SK-N-SH treated with all-trans-retinoic acid at 6 μM for 48 hours (cell line): ENCODE data around the gene RABGGTB.

Experiments
- ARNTL ChIP-seq: fragments of 450-650 bp; formaldehyde crosslinking; IDR thresholded peaks from 2 replicates; pipeline ENCODE4 v1.5.0; 2020; ENCODE audit warnings: low read depth, mild to moderate bottlenecking, moderate library complexity, borderline replicate concordance
- CSDC2 ChIP-seq: fragments of 250-450 bp; sonication (Bioruptor Pico); IDR thresholded peaks from 2 replicates; pipeline ENCODE4 v1.5.0; 2020; ENCODE audit warnings: mild to moderate bottlenecking, moderate library complexity
- SNAI2 ChIP-seq: fragments of 250-450 bp; sonication (Bioruptor Pico); IDR thresholded peaks from 2 replicates; pipeline ENCODE4 v1.5.0; 2020; ENCODE audit warnings: mild to moderate bottlenecking, moderate library complexity
- TOX ChIP-seq: fragments of 250-450 bp; sonication (Bioruptor Pico); IDR thresholded peaks from 2 replicates; pipeline ENCODE4 v1.8.0; 2021; ENCODE audit warnings: mild to moderate bottlenecking, moderate library complexity, borderline replicate concordance
- ZFP3 ChIP-seq: fragments of 250-450 bp; sonication (Bioruptor Pico); IDR thresholded peaks from 2 replicates; pipeline ENCODE4 v1.5.0; 2020; ENCODE audit warnings: mild to moderate bottlenecking, moderate library complexity
- ZNF565 ChIP-seq: fragments of 450-650 bp; formaldehyde crosslinking; conservative IDR thresholded peaks from 2 replicates; pipeline ENCODE4 v1.5.0; 2020; ENCODE audit warnings: low read depth, mild to moderate bottlenecking, moderate library complexity
- ZNF70 ChIP-seq: fragments of 450-650 bp; formaldehyde crosslinking; IDR thresholded peaks from 2 replicates; pipeline ENCODE4 v1.5.0; 2020; ENCODE audit warnings: mild to moderate bottlenecking, moderate library complexity
- TF ChIP-seq, protein P1 (sequence below): fragments of 250-450 bp; sonication (Bioruptor Pico); IDR thresholded peaks from 2 replicates; pipeline ENCODE4 v1.8.0; 2020; ENCODE audit warnings: mild to moderate bottlenecking, moderate library complexity, borderline replicate concordance

GRCh38 chr1:75797606-75798216 is 11.7 kb downstream of the RABGGTB start:
- TF ChIP-seq ZFP3 (CRISPR knock-in tag) = no peak
- TF ChIP-seq ARNTL (CRISPR knock-in tag) = no peak
- TF ChIP-seq, protein P1, sequence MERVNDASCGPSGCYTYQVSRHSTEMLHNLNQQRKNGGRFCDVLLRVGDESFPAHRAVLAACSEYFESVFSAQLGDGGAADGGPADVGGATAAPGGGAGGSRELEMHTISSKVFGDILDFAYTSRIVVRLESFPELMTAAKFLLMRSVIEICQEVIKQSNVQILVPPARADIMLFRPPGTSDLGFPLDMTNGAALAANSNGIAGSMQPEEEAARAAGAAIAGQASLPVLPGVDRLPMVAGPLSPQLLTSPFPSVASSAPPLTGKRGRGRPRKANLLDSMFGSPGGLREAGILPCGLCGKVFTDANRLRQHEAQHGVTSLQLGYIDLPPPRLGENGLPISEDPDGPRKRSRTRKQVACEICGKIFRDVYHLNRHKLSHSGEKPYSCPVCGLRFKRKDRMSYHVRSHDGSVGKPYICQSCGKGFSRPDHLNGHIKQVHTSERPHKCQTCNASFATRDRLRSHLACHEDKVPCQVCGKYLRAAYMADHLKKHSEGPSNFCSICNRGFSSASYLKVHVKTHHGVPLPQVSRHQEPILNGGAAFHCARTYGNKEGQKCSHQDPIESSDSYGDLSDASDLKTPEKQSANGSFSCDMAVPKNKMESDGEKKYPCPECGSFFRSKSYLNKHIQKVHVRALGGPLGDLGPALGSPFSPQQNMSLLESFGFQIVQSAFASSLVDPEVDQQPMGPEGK (CRISPR knock-in tag) = no peak
- no peak for TF ChIP-seq SNAI2
- no peak for TF ChIP-seq ZNF565 (CRISPR knock-in tag)
- no peak for TF ChIP-seq ZNF70 (CRISPR knock-in tag)
- no peak for TF ChIP-seq CSDC2 (CRISPR knock-in tag)
- TF ChIP-seq TOX = no peak
